Suprapubic skin (tissue), 4 donors: Measurements from ENCODE around the gene YPEL2. TPM values are rescaled to one million over a fixed set of nuclear protein-coding genes. Genes with fewer than 3 reads are reported as not detected.

Experiments
- DNase-seq, 2 donors: peaks; one replicate each; pipeline ENCODE4 v3.0.0-alpha.2; 2019; ENCODE audit warnings: low spot score in 2 of 2
- H3K27ac ChIP-seq: fragments of 200-600 bp; sonication (generic); one replicate; pipeline ENCODE4 v1.5.1; 2019
- H3K27me3 ChIP-seq: fragments of 200-600 bp; sonication (generic); one replicate; pipeline ENCODE4 v1.5.1; 2019
- H3K36me3 ChIP-seq: fragments of 200-600 bp; sonication (generic); one replicate; pipeline ENCODE4 v1.5.1; 2019
- H3K4me1 ChIP-seq: fragments of 200-600 bp; sonication (generic); one replicate; pipeline ENCODE4 v1.5.1; 2019
- H3K4me3 ChIP-seq: fragments of 200-600 bp; sonication (generic); one replicate; pipeline ENCODE4 v1.5.1; 2019; ENCODE audit warnings: mild to moderate bottlenecking
- H3K9me3 ChIP-seq: fragments of 200-600 bp; sonication (generic); one replicate; pipeline ENCODE4 v1.5.1; 2019
- CTCF ChIP-seq, 2 donors: fragments of 200-600 bp in 1 of 2; fragments of 450-650 bp in 1 of 2; sonication (generic) in 1 of 2; IDR thresholded peaks; one replicate each; pipeline ENCODE4 v1.5.1; 2016 to 2019; ENCODE audit warnings: antibody characterized with exemption in 2 of 2, mild to moderate bottlenecking in 1 of 2, moderate library complexity in 1 of 2
- EP300 ChIP-seq: sonication (generic); formaldehyde crosslinking; IDR thresholded peaks from one replicate; pipeline ENCODE4 v1.6.1; 2017; ENCODE audit warnings: antibody characterized with exemption
- POLR2A ChIP-seq, 2 donors: fragments of 450-650 bp; IDR thresholded peaks; one replicate each; pipeline ENCODE4 v1.6.1; 2017; ENCODE audit warnings: antibody characterized with exemption in 2 of 2, mild to moderate bottlenecking in 2 of 2, moderate library complexity in 2 of 2
- POLR2AphosphoS5 ChIP-seq, 3 donors: sonication (generic); formaldehyde crosslinking; IDR thresholded peaks; one replicate each; pipeline ENCODE4 v1.6.1; 2017; ENCODE audit warnings: antibody characterized with exemption in 3 of 3
- WGBS: methylation state at CpG from one replicate; pipeline ENCODE4 v1.1.5; 2018; 5-methylcytosine and 5-hydroxymethylcytosine counted together
- total RNA-seq, 4 donors: library from RNA; depleted of rRNA; stranded (reverse); fragments of >200 nt; gene quantifications; one replicate each; pipeline ENCODE4 v1.1.0, GENCODE V29; 2016

The YPEL2 gene
- total RNA-seq, 4 donors from 2014 or later = 16.7 to 33.6 (median 21.3) TPM

- Histone ChIP-seq H3K4me3 (no peak overlapping the region), H3K27ac (no peak overlapping the region), H3K4me1 (peaks cover 32% of the 10 kb centered on the region), H3K27me3 (no peaks in the 10 kb centered on the region), H3K36me3 (no peaks in the 10 kb centered on the region), H3K9me3 (no peaks in the 10 kb centered on the region)
- no peak for TF ChIP-seq CTCF (IDR thresholded peaks at IDR 0.05)
- TF ChIP-seq POLR2AphosphoS5 (IDR thresholded peaks at IDR 0.05) = no peak
- TF ChIP-seq EP300 = no peak
- no peak for DNase-seq
- 75% methylated on average over 7 of the region's 7 CpGs for WGBS
These were observed 110.1 kb downstream of the YPEL2 start for GRCh38 chr17:59441464-59442096.

- Histone ChIP-seq H3K9me3 (no peaks in the 10 kb centered on the region), H3K4me1 (peaks cover 25% of the 10 kb centered on the region), H3K36me3 (no peaks in the 10 kb centered on the region), H3K27me3 (no peaks in the 10 kb centered on the region), H3K4me3 (no peak overlapping the region), H3K27ac (no peak overlapping the region)
- 93% methylated on average over 4 of the region's 4 CpGs for WGBS
- no peak for DNase-seq
- no peak for TF ChIP-seq POLR2A (IDR thresholded peaks at IDR 0.05)
- no peak for TF ChIP-seq EP300
- TF ChIP-seq CTCF (IDR thresholded peaks at IDR 0.05) = no peak
- TF ChIP-seq POLR2AphosphoS5 (IDR thresholded peaks at IDR 0.05) = no peak
These were observed 111.7 kb downstream of the YPEL2 start for GRCh38 chr17:59443106-59443505.

Other genes starting within 250 kb of the YPEL2 start
- gene TRIM37, start 224.8 kb upstream of the YPEL2 start, total RNA-seq = 10 to 100 TPM; 11.1 to 18.3 (median 14.6) TPM
- 10 to 100 TPM; 13.5 to 34.1 (median 18.8) TPM for gene SKA2, start 176.5 kb upstream of the YPEL2 start, total RNA-seq
- 1 to 10 TPM; 2.8 to 7.0 (median 4.4) TPM for gene PRR11, start 175.9 kb upstream of the YPEL2 start, total RNA-seq
- gene SMG8, start 121.6 kb upstream of the YPEL2 start, total RNA-seq = 10 to 100 TPM; 10.5 to 15.4 (median 12.7) TPM
- gene GDPD1, start 111.1 kb upstream of the YPEL2 start, total RNA-seq = 1 to 10 TPM; 1.8 to 8.5 (median 4.7) TPM
- 10 to 100 TPM; 30.6 to 42.9 (median 37.4) TPM for gene DHX40, start 234.0 kb downstream of the YPEL2 start, total RNA-seq